Hematopoietic multipotent progenitor cell treated with erythropoietin and hydrocortisone succinate and interleukin-3 and kit ligand, for 4 days (in vitro differentiated cells): Measurements from ENCODE around the gene NPAS2.

Source experiments
- DNase-seq: peaks from one replicate; pipeline ENCODE4 v3.0.0-alpha.2; 2015

The NPAS2 gene

GRCh38 chr2:100919316-100919715, 99.4 kb downstream of the NPAS2 start:
- peak; percentile 45 for DNase-seq

GRCh38 chr2:100921685-100922161, 101.8 kb downstream of the NPAS2 start:
- DNase-seq, result peak; percentile 60

- no peak for DNase-seq
Measured at GRCh38 chr2:100923461-100924060, 103.6 kb downstream of the NPAS2 start.

GRCh38 chr2:100924122-100924519, 104.2 kb downstream of the NPAS2 start:
- no peak for DNase-seq

GRCh38 chr2:100924520-100925451, 104.8 kb downstream of the NPAS2 start:
- no peak for DNase-seq

GRCh38 chr2:100928235-100928634, 108.3 kb downstream of the NPAS2 start:
- DNase-seq, result no peak

GRCh38 chr2:100929147-100929546, 109.2 kb downstream of the NPAS2 start:
- DNase-seq, result no peak

GRCh38 chr2:100934504-100935371, 114.8 kb downstream of the NPAS2 start:
- no peak for DNase-seq

- no peak for DNase-seq
Measured at GRCh38 chr2:100935372-100935752, 115.4 kb downstream of the NPAS2 start.

- DNase-seq, result no peak
Measured at GRCh38 chr2:100936070-100936741, 116.3 kb downstream of the NPAS2 start.

- DNase-seq, result no peak
Measured at GRCh38 chr2:100936972-100937542, 117.1 kb downstream of the NPAS2 start.

- no peak for DNase-seq
Measured at GRCh38 chr2:100938031-100939026, 118.4 kb downstream of the NPAS2 start.

GRCh38 chr2:100939445-100939844, 119.5 kb downstream of the NPAS2 start:
- no peak for DNase-seq

- no peak for DNase-seq
Measured at GRCh38 chr2:100940240-100940639, 120.3 kb downstream of the NPAS2 start.

GRCh38 chr2:100940766-100941645, 121.1 kb downstream of the NPAS2 start:
- DNase-seq, result no peak

- no peak for DNase-seq
Measured at GRCh38 chr2:100941646-100942240, 121.8 kb downstream of the NPAS2 start.

- DNase-seq, result no peak
Measured at GRCh38 chr2:100944617-100945432, 124.9 kb downstream of the NPAS2 start.

- no peak for DNase-seq
Measured at GRCh38 chr2:100945433-100945740, 125.4 kb downstream of the NPAS2 start.
